Esophagus muscularis mucosa (tissue), 4 donors: ENCODE results near the gene HDDC2. TPM values are rescaled to one million over a fixed set of nuclear protein-coding genes. Genes with fewer than 3 reads are reported as not detected.

Experiments
- DNase-seq: peaks from one replicate; pipeline ENCODE4 v3.0.0-alpha.2; 2017; ENCODE audit errors: extremely low spot score
- H3K27ac ChIP-seq, 4 donors: fragments of 200-600 bp; sonication (generic); replicated peaks in 1 of 4; 1 replicate in 3 of 4; 2 replicates in 1 of 4; pipeline ENCODE4 v1.5.1; 2016 to 2019; ENCODE audit warnings: mild to moderate bottlenecking in 1 of 4
- H3K27me3 ChIP-seq, 4 donors: fragments of 200-600 bp; sonication (generic); one replicate each; pipeline versions ENCODE4 v1.5.1 to v1.6.0; 2016 to 2019
- H3K36me3 ChIP-seq, 4 donors: fragments of 200-600 bp; sonication (generic); one replicate each; pipeline ENCODE4 v1.5.1; 2016 to 2019
- H3K4me1 ChIP-seq, 4 donors: fragments of 200-600 bp; sonication (generic); one replicate each; pipeline ENCODE4 v1.5.1; 2016 to 2019
- H3K4me3 ChIP-seq, 4 donors: fragments of 200-600 bp; sonication (generic); 1 replicate in 2 of 4; 2 replicates in 2 of 4; pipeline ENCODE4 v1.5.1; 2016 to 2019; ENCODE audit warnings: mild to moderate bottlenecking in 4 of 4, moderate library complexity in 1 of 4
- H3K9me3 ChIP-seq, 4 donors: fragments of 200-600 bp; sonication (generic); 1 replicate in 3 of 4; 2 replicates in 1 of 4; pipeline ENCODE4 v1.5.1; 2016 to 2019
- EP300 ChIP-seq: sonication (generic); formaldehyde crosslinking; IDR thresholded peaks from one replicate; pipeline ENCODE4 v1.6.1; 2017; ENCODE audit warnings: antibody characterized with exemption
- POLR2A ChIP-seq: fragments of 450-650 bp; IDR thresholded peaks from one replicate; pipeline ENCODE4 v1.6.1; 2017; ENCODE audit warnings: antibody characterized with exemption, moderate library complexity, mild to moderate bottlenecking, low read depth
- POLR2AphosphoS5 ChIP-seq, 2 donors: sonication (generic); formaldehyde crosslinking; IDR thresholded peaks; one replicate each; pipeline ENCODE4 v1.6.1; 2017; ENCODE audit warnings: antibody characterized with exemption in 2 of 2
- WGBS: methylation state at CpG from one replicate; pipeline ENCODE4 v1.1.5; 2018; 5-methylcytosine and 5-hydroxymethylcytosine counted together
- intact Hi-C: fragments of 100-400 bp; cut with DNase I; formaldehyde crosslinking; loops from one replicate; pipeline ENCODE4 v1.15.1; 2023
- total RNA-seq, 4 donors: library from RNA; depleted of rRNA; stranded (reverse); fragments of >200 nt; gene quantifications; one replicate each; pipeline versions ENCODE4 v1.1.0 to v1.2.1, GENCODE V29; 2016
- TF ChIP-seq, protein P1 (sequence below), 3 experiments: fragments of 200-600 bp in 2 of 3; fragments of 450-650 bp in 1 of 3; sonication (generic) in 2 of 3; IDR thresholded peaks; one replicate each; pipeline ENCODE4 v1.5.1; 2017 to 2019; ENCODE audit warnings: antibody characterized with exemption in 3 of 3, mild to moderate bottlenecking in 2 of 3, moderate library complexity in 1 of 3

The HDDC2 gene
- total RNA-seq, 4 donors from 2014 or later: 29.6 to 47.7 (median 38.4) TPM

DNA sequence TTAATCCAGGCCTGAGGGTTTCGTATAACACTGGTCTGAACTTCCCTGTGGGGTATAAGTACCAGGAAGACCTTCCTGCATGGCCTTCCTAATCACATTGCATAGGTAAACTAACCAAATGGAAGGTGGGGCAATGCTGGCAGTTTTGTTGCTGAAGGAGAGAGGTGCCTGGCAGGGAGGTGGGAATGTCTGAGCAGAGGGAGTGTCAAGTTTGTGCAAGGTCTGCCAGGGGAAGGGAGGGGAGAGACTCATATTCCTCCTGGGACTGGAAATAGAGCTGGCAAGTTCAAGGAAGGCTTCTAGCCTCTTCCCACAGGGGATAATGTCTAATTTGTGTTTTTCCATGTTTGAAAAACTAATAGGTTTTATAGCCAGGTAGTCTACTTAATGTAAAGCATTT lies 70.6 kb downstream of the HDDC2 start:
- Histone ChIP-seq H3K27ac (no peak overlapping the region), H3K27me3 (no peaks in the 10 kb centered on the region), H3K4me1 (peaks cover 0 to 18% (median 5%) of the 10 kb centered on the region in 4 donors), H3K36me3 (no peaks in the 10 kb centered on the region), H3K9me3 (no peaks in the 10 kb centered on the region), H3K4me3 (no peak overlapping the region)
- 89% methylated on average over 1 of the region's 1 CpG for WGBS
- intact Hi-C loops: no loop called here
- no peak for DNase-seq
- TF ChIP-seq POLR2A (no peak), EP300 (no peak), POLR2AphosphoS5 (IDR thresholded peaks at IDR 0.05) (no peak)
- TF ChIP-seq, protein P1, sequence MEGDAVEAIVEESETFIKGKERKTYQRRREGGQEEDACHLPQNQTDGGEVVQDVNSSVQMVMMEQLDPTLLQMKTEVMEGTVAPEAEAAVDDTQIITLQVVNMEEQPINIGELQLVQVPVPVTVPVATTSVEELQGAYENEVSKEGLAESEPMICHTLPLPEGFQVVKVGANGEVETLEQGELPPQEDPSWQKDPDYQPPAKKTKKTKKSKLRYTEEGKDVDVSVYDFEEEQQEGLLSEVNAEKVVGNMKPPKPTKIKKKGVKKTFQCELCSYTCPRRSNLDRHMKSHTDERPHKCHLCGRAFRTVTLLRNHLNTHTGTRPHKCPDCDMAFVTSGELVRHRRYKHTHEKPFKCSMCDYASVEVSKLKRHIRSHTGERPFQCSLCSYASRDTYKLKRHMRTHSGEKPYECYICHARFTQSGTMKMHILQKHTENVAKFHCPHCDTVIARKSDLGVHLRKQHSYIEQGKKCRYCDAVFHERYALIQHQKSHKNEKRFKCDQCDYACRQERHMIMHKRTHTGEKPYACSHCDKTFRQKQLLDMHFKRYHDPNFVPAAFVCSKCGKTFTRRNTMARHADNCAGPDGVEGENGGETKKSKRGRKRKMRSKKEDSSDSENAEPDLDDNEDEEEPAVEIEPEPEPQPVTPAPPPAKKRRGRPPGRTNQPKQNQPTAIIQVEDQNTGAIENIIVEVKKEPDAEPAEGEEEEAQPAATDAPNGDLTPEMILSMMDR (IDR thresholded peaks at IDR 0.05): no peak

DNA sequence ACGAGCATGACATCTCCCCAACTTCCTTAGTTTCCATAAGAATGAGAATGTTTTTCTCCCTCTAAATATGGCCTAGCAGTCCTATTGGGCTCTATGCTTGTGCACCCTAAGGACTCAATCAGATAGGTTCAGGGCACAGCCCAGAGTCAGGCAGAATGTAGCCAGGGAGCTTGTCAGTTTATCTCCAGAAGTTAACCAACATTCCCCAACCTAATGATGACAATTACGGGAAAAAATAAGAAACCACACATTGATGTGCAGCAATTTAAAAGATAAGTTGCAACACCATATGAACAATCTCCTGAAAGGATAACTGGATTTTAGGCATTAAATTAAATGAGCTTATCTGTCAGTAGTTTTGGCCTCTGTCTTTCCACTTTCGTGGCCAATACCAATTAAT lies 71.1 kb downstream of the HDDC2 start:
- Histone ChIP-seq H3K9me3 (no peaks in the 10 kb centered on the region), H3K36me3 (no peaks in the 10 kb centered on the region), H3K4me1 (peaks cover 0 to 18% (median 5%) of the 10 kb centered on the region in 4 donors), H3K4me3 (no peak overlapping the region), H3K27me3 (no peaks in the 10 kb centered on the region), H3K27ac (no peak overlapping the region)
- no peak for DNase-seq
- 88% methylated on average over 3 of the region's 3 CpGs for WGBS
- no peak for TF ChIP-seq EP300
- no peak for TF ChIP-seq POLR2A
- no peak for TF ChIP-seq POLR2AphosphoS5 (IDR thresholded peaks at IDR 0.05)
- TF ChIP-seq, protein P1 (IDR thresholded peaks at IDR 0.05): no peak
- intact Hi-C loops: no loop called here

DNA sequence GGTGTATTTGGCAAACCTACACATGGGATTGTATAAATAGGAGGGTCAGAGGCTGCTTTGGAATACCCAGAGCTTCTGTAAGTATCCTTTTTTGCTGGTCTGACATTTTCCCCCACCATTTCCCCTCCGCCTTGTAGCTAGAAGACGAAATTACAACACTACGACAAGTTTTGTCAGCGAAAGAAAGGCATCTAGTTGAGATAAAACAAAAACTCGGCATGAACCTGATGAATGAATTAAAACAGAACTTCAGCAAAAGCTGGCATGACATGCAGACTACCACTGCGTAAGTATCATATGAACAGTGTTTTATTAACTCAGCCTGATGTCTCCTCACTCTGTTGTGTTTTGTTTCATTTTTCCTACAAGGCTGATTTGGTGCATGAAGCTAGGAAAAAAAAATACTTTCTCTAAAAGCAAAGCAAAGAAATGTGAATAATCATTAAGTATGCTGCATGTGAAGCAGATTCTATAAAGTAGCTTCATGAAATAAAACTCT lies 72.7 kb downstream of the HDDC2 start:
- no peaks in the 10 kb centered on the region for H3K27me3 ChIP-seq
- H3K27ac ChIP-seq: no peak overlapping the region
- DNase-seq: no peak
- TF ChIP-seq, protein P1 (IDR thresholded peaks at IDR 0.05): no peak
- TF ChIP-seq POLR2A (no peak), POLR2AphosphoS5 (IDR thresholded peaks at IDR 0.05) (no peak), EP300 (no peak)
- intact Hi-C loops: no loop called here
- H3K4me1 ChIP-seq: peaks cover 6 to 21% (median 9%) of the 10 kb centered on the region in 4 donors
- no peaks in the 10 kb centered on the region for H3K36me3 ChIP-seq
- peak overlapping the region in 1 of 4 donors; percentile 16 for H3K4me3 ChIP-seq
- H3K9me3 ChIP-seq: no peaks in the 10 kb centered on the region
- WGBS: 43% methylated on average over 6 of the region's 6 CpGs

DNA sequence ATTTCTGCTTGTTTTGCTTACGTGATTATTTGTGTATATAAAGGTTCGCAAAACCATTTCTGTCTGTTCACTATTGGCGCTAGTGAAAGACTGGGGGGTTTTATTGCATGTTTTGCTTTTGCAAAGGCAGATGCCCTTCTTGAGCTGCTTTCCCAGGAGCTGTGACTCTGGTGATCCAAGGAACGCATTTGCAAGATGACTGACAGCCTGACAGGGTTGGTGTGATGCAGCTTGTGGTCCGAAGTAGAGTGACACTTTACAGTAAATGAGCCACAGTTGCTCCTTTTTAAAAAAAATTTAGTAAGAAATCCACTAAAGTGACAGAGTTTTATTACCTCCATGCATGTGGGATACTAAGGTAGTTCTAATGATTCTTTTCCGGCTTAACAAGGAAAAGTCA lies 74.5 kb downstream of the HDDC2 start:
- DNase-seq: no peak
- TF ChIP-seq EP300 (no peak), POLR2A (no peak), POLR2AphosphoS5 (IDR thresholded peaks at IDR 0.05) (no peak)
- TF ChIP-seq, protein P1 (IDR thresholded peaks at IDR 0.05): no peak
- intact Hi-C loops: no loop called here
- WGBS: 94% methylated on average over 6 of the region's 6 CpGs
- Histone ChIP-seq H3K27me3 (no peaks in the 10 kb centered on the region), H3K36me3 (no peaks in the 10 kb centered on the region), H3K9me3 (no peaks in the 10 kb centered on the region), H3K4me3 (no peak overlapping the region), H3K4me1 (peaks cover 12 to 26% (median 18%) of the 10 kb centered on the region in 4 donors), H3K27ac (no peak overlapping the region)

Other genes with a start within 250 kb of the HDDC2 start
- gene TPD52L1, start 148.2 kb downstream of the HDDC2 start, total RNA-seq: 10 to 100 TPM; 18.7 to 46.4 (median 31.1) TPM